IMR-90 (cell line): ENCODE measurements around the gene RLN3. TPM values are rescaled to one million over a fixed set of nuclear protein-coding genes. Genes with fewer than 3 reads are reported as not detected.

Experiments
- ATAC-seq: fragments of 200-7000 bp; cut with Tn5 transposase; 2 replicates; pipeline ENCODE4 v1.9.1; 2020; ENCODE audit warnings: low read depth, mild to moderate bottlenecking, moderate library complexity
- BruUV-seq: library from RNA; stranded (reverse); fragments of 400-500 nt; replicated peaks from 2 replicates; lab custom pipeline; 2021; lab: Mats Ljungman, UMichigan
- CTCF ChIA-PET: fragments of 300-600 bp; formaldehyde crosslinking; extraction: SDS; loops from one replicate; lab custom pipeline; 2021; ENCODE audit warnings: antibody characterized with exemption; lab: Yijun Ruan, JAX
- POLR2A ChIA-PET: fragments of 300-600 bp; sonication (Branson Sonifier 250); formaldehyde crosslinking; loops from one replicate; lab custom pipeline; 2022; ENCODE audit warnings: antibody characterized with exemption; ENCODE audit not compliant: unreplicated experiment; lab: Charles Lee
- DNase-seq: peaks from one replicate; pipeline ENCODE4 v3.0.0; 2013
- H2AFZ ChIP-seq: replicated peaks from 2 replicates; pipeline ENCODE3; 2013; ENCODE audit warnings: low read length, mild to moderate bottlenecking; ENCODE audit not compliant: poor library complexity
- H2AK5ac ChIP-seq: 2 replicates; pipeline ENCODE4 v1.6.1; 2013; ENCODE audit warnings: low read depth, low read length, inconsistent platforms
- H2AK9ac ChIP-seq: replicated peaks from 2 replicates; pipeline ENCODE3; 2013; ENCODE audit warnings: mild to moderate bottlenecking, low read depth, low read length, moderate library complexity; ENCODE audit not compliant: poor library complexity
- H2BK120ac ChIP-seq: 2 replicates; pipeline ENCODE4 v1.6.1; 2013; ENCODE audit warnings: low read depth, low read length, inconsistent platforms
- H2BK15ac ChIP-seq: 3 replicates; pipeline ENCODE4 v1.6.1; 2013; ENCODE audit warnings: low read depth, low read length, inconsistent platforms
- H2BK20ac ChIP-seq: 2 replicates; pipeline ENCODE4 v1.6.1; 2013; ENCODE audit warnings: low read depth, mild to moderate bottlenecking, inconsistent platforms, low read length, moderate library complexity
- H2BK5ac ChIP-seq: 2 replicates; pipeline ENCODE4 v1.6.1; 2013; ENCODE audit warnings: mild to moderate bottlenecking, low read depth, low read length, inconsistent platforms; ENCODE audit not compliant: poor library complexity, severe bottlenecking
- H3K14ac ChIP-seq: replicated peaks from 2 replicates; pipeline ENCODE4 v1.6.1; 2013; ENCODE audit warnings: low read depth, low read length, inconsistent platforms
- H3K18ac ChIP-seq: 2 replicates; pipeline ENCODE4 v1.6.1; 2013; ENCODE audit warnings: low read depth, low read length, control low read depth
- H3K23ac ChIP-seq: 2 replicates; pipeline ENCODE4 v1.6.1; 2013; ENCODE audit warnings: low read depth, low read length, inconsistent platforms
- H3K27ac ChIP-seq: 2 replicates; pipeline ENCODE4 v1.5.1; 2013; ENCODE audit warnings: mild to moderate bottlenecking, control low read depth, low read length; ENCODE audit not compliant: insufficient read depth
- H3K27me3 ChIP-seq: 2 replicates; pipeline ENCODE4 v1.6.1; 2013; ENCODE audit warnings: low read length; ENCODE audit not compliant: control insufficient read depth, insufficient read depth
- H3K36me3 ChIP-seq: 2 replicates; pipeline ENCODE4 v1.6.1; 2013; ENCODE audit warnings: low read length, mixed read lengths; ENCODE audit not compliant: control insufficient read depth, insufficient read depth
- H3K4ac ChIP-seq: 2 replicates; pipeline ENCODE4 v1.6.1; 2013; ENCODE audit warnings: low read depth, low read length, inconsistent platforms
- H3K4me1 ChIP-seq: 2 replicates; pipeline ENCODE4 v1.6.1; 2013; ENCODE audit warnings: low read length, mixed read lengths; ENCODE audit not compliant: control insufficient read depth, insufficient read depth
- H3K4me2 ChIP-seq: 2 replicates; pipeline ENCODE4 v1.6.1; 2013; ENCODE audit warnings: low read depth, mild to moderate bottlenecking, control low read depth, low read length, moderate library complexity
- H3K4me3 ChIP-seq: 2 replicates; pipeline ENCODE4 v1.5.1; 2013; ENCODE audit warnings: low read depth, mild to moderate bottlenecking, control low read depth, low read length, moderate library complexity; ENCODE audit not compliant: insufficient read depth
- H3K56ac ChIP-seq: 2 replicates; pipeline ENCODE4 v1.6.1; 2013; ENCODE audit warnings: low read length, inconsistent platforms; ENCODE audit not compliant: insufficient read depth; ENCODE audit errors: extremely low read depth
- H3K79me1 ChIP-seq, 2 experiments: 2 replicates each; pipeline ENCODE4 v1.6.1; 2013; ENCODE audit warnings: low read length in 2 of 2, inconsistent platforms in 1 of 2, low read depth in 1 of 2
- H3K9ac ChIP-seq: 2 replicates; pipeline ENCODE4 v1.6.1; 2013; ENCODE audit warnings: low read depth, low read length, control low read depth
- H3K9me1 ChIP-seq: 2 replicates; pipeline ENCODE4 v1.6.1; 2013; ENCODE audit warnings: low read length, inconsistent platforms; ENCODE audit not compliant: insufficient read depth
- H3K9me3 ChIP-seq: 2 replicates; pipeline ENCODE4 v1.6.1; 2013; ENCODE audit warnings: low read length; ENCODE audit not compliant: control insufficient read depth, insufficient read depth
- H4K20me1 ChIP-seq: 2 replicates; pipeline ENCODE4 v1.6.1; 2013; ENCODE audit warnings: low read length, inconsistent platforms; ENCODE audit not compliant: insufficient read depth
- H4K5ac ChIP-seq: 2 replicates; pipeline ENCODE4 v1.6.1; 2013; ENCODE audit warnings: mild to moderate bottlenecking, low read depth, low read length, control low read depth
- H4K8ac ChIP-seq, 2 experiments: 2 replicates each; pipeline ENCODE4 v1.6.1; 2013; ENCODE audit warnings: low read depth in 2 of 2, low read length in 2 of 2, control low read depth in 1 of 2, inconsistent platforms in 1 of 2
- H4K91ac ChIP-seq: 2 replicates; pipeline ENCODE4 v1.6.1; 2013; ENCODE audit warnings: low read depth, low read length, inconsistent platforms; ENCODE audit not compliant: insufficient read depth
- CHD1 ChIP-seq: IDR thresholded peaks from 2 replicates; pipeline ENCODE4 v1.6.1; 2012; ENCODE audit warnings: low read depth, low read length, improper control_type of control experiment
- MAZ ChIP-seq: IDR thresholded peaks from 2 replicates; pipeline ENCODE4 v1.6.1; 2012; ENCODE audit warnings: low read depth, mild to moderate bottlenecking, low read length, improper control_type of control experiment, moderate library complexity, borderline replicate concordance
- RAD21 ChIP-seq: IDR thresholded peaks from 2 replicates; pipeline ENCODE4 v1.6.1; 2012; ENCODE audit warnings: low read length, improper control_type of control experiment
- RCOR1 ChIP-seq: IDR thresholded peaks from 2 replicates; pipeline ENCODE4 v1.6.1; 2012; ENCODE audit warnings: mild to moderate bottlenecking, low read length, improper control_type of control experiment; ENCODE audit not compliant: insufficient replicate concordance
- SMC3 ChIP-seq: fragments of 150-350 bp; IDR thresholded peaks from 2 replicates; pipeline ENCODE4 v1.6.1; 2016; ENCODE audit warnings: low read depth, mild to moderate bottlenecking, antibody characterized with exemption, low read length, moderate library complexity
- WGBS, 2 experiments: methylation state at CpG; one replicate each; pipeline versions ENCODE4 v1.1.5 to v1.1.7; 2013; ENCODE audit warnings: missing lambda C conversion rate in 2 of 2; ENCODE audit not compliant: insufficient read length in 1 of 2; ENCODE audit errors: extremely low coverage in 2 of 2; 5-methylcytosine and 5-hydroxymethylcytosine counted together
- dilution Hi-C: fragments of 300-500 bp; cut with HindIII; formaldehyde crosslinking; loops from one replicate; pipeline ENCODE4 v1.14.3; 2018; ENCODE audit warnings: low sequenced_read_pairs; ENCODE audit not compliant: unreplicated experiment
- in situ Hi-C: fragments of 300-500 bp; cut with MboI; formaldehyde crosslinking; loops from 3 replicates; pipeline ENCODE4 v1.14.3; 2019; ENCODE audit warnings: low sequenced_read_pairs, inconsistent platforms, mixed read lengths
- intact Hi-C: fragments of 100-400 bp; cut with micrococcal nuclease; formaldehyde crosslinking; loops from 2 replicates; pipeline ENCODE4 v1.10.0; 2022
- polyA plus RNA-seq, 3 experiments: library from polyadenylated mRNA; depleted of rRNA; stranded (reverse); fragments of >200 nt; gene quantifications; 2 replicates each; pipeline ENCODE4 v1.2.3, GENCODE V29; 2012; ENCODE audit warnings: low replicate concordance in 1 of 3
- total RNA-seq: library from RNA; depleted of rRNA; stranded (reverse); fragments of >200 nt; gene quantifications from 2 replicates; pipeline ENCODE4 v1.2.3, GENCODE V29; 2012
- TF ChIP-seq, protein P1 (sequence below): conservative IDR thresholded peaks from 2 replicates; pipeline ENCODE4 v1.5.1; 2012; ENCODE audit warnings: mild to moderate bottlenecking, low read depth, low read length, improper control_type of control experiment

Gene RLN3
- total and polyA plus RNA-seq, 2 of the 4 experiments (the other 2 are of a cell fraction): not detected

DNA sequence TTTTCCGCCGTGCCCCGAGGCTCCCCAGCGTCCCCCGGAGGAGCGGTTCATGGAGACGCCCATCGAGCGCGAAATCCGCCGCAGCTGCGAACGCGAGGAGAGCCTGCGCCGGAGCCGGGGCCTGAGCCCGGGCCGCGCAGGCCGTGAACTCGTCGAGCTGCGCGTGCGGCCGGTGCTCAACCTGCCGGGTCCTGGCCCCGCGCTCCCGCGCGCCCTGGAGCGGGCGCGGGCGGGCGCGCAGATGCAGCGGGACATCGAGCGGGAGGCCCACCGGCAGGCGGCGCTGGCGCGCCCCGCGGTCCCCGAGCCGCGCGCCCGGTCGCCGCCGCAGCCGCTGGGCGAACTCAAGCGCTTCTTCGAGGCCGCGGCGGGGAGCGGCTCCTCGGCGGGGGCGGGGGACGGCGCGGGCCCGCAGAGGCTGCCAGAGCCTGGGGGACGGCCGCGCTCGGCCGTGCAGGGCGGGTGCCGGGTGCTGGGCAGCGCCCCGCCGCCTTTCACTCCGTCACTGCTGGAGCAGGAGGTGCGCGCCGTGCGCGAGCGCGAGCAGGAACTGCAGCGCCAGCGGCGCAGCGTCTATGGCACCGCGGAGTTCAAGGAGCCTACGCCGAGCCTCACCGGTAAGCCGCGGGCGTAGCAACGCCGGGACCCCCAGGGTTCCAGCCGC lies 45.4 kb downstream of the RLN3 start:
- intact Hi-C loops (no loop called here), dilution Hi-C loops (no loop called here), in situ Hi-C loops (loop anchor here (5.0 kb wide), 1 partner anchor 191 kb away; no protein-coding TSS in a partner anchor)
- 1% methylated on average over 81 of the region's 106 CpGs; no CpG with 5 or more reads in 1 of the 2 experiments for WGBS, 2 experiments
- Histone ChIP-seq H2AK9ac (peak overlapping the region; percentile 85), H4K20me1 (no peaks in the 10 kb centered on the region), H3K4me3 (peak overlapping the region; percentile 61), H3K4me2 (peak overlapping the region; percentile 93), H2AK5ac (no peak overlapping the region), H2AFZ (peak overlapping the region; percentile 96), H4K91ac (no peak overlapping the region; the same call in 1 of the 2 replicates), H3K18ac (no peak overlapping the region), H3K36me3 (no peaks in the 10 kb centered on the region), H3K4ac (no peak overlapping the region; the same call in 1 of the 2 replicates), H3K14ac (no peak overlapping the region), H4K5ac (no peak overlapping the region), H3K79me1 (peaks cover 0 to 14% of the 10 kb centered on the region in 2 experiments; a peak in 1 of 4 replicates), H3K27me3 (peaks cover 2% of the 10 kb centered on the region; the same call in 1 of the 2 replicates), H3K56ac (0 out of 2 replicates have a peak overlapping the region, but pooled peaks have one; percentile 41), H2BK20ac (no peak overlapping the region), H2BK5ac (peak overlapping the region; percentile 1), H3K4me1 (peaks cover 10% of the 10 kb centered on the region), H3K9me1 (no peaks in the 10 kb centered on the region), H4K8ac (peak overlapping the region; percentile 36 to 78; a peak in 2 of 4 replicates), H3K27ac (peak overlapping the region; percentile 13; the same call in 1 of the 2 replicates), H3K9me3 (no peaks in the 10 kb centered on the region), H2BK15ac (no peak overlapping the region), H3K9ac (peak overlapping the region; percentile 57), H3K23ac (peak overlapping the region; percentile 11; the same call in 1 of the 2 replicates), H2BK120ac (no peak overlapping the region)
- peak; percentile 82 for DNase-seq
- ATAC-seq: peak; percentile 79
- BruUV-seq: no TSS peak
- TF ChIP-seq, protein P1, sequence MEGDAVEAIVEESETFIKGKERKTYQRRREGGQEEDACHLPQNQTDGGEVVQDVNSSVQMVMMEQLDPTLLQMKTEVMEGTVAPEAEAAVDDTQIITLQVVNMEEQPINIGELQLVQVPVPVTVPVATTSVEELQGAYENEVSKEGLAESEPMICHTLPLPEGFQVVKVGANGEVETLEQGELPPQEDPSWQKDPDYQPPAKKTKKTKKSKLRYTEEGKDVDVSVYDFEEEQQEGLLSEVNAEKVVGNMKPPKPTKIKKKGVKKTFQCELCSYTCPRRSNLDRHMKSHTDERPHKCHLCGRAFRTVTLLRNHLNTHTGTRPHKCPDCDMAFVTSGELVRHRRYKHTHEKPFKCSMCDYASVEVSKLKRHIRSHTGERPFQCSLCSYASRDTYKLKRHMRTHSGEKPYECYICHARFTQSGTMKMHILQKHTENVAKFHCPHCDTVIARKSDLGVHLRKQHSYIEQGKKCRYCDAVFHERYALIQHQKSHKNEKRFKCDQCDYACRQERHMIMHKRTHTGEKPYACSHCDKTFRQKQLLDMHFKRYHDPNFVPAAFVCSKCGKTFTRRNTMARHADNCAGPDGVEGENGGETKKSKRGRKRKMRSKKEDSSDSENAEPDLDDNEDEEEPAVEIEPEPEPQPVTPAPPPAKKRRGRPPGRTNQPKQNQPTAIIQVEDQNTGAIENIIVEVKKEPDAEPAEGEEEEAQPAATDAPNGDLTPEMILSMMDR: peak; percentile 66
- TF ChIP-seq RCOR1: no peak
- peak; percentile 42; the same call in 1 of the 2 replicates for TF ChIP-seq SMC3
- peak; percentile 29 for TF ChIP-seq RAD21
- no peak for TF ChIP-seq CHD1
- peak; percentile 60; the same call in 1 of the 2 replicates for TF ChIP-seq MAZ
- CTCF ChIA-PET: interaction anchor here (0.6 to 1.3 kb wide), 3 partner anchors 42 to 331 kb away, joined by 3 to 4 read pairs (median 3); no protein-coding TSS in a partner anchor
- POLR2A ChIA-PET: no interaction called here
